ENCODE results near the gene PPP2R2C.

PPP2R2C gene

DNA sequence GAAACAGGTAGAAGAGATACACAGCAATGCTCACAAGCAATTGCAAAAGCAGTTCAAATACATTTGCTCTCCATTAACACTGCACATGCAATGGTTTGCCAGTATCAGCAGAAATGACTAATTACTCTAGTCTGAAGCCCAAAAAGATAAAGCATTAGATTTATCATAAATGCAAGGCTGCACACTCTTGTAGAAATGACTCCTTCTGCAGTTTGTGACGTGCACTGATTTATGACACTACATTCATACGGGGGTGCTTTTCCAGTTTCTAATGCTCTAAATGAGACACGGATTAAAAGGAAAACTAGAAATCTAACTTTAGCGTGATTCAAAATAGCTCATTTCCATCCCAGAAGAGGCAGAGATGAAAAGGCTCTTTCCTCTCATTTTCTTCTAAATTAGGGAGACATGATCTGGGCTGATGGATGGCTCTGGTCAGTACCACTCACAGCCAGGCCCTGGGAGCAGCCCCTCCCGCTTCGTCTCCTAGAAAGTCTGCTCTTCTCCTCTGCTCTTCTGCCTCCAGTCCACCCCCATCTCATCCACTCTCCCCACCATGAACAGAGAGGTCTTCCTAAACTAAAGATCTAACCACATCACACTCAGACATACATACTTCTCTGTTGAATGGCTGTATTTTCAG lies 33.2 kb downstream of the PPP2R2C start:
- H3K9me3 ChIP-seq (ENCODE audit: control insufficient read depth, insufficient read depth, low read depth, low read length): no peaks in the 10 kb centered on the region
- no peaks in the 10 kb centered on the region for H3K36me3 ChIP-seq (ENCODE audit: control insufficient read depth in 2 of 2, insufficient read depth in 1 of 2, low read length in 2 of 2)
- CTCF ChIA-PET: no interaction called here
- TF ChIP-seq ZNF596 (tag by site-specific recombination; IDR thresholded peaks at IDR 0.05) (no peak), ZNF23 (tag by site-specific recombination; IDR thresholded peaks at IDR 0.05; ENCODE audit: borderline replicate concordance) (no peak), ZNF830 (tag by site-specific recombination; IDR thresholded peaks at IDR 0.05; ENCODE audit: low read depth) (no peak), ZBTB1 (tag by site-specific recombination; IDR thresholded peaks at IDR 0.05) (no peak), ZNF514 (tag by site-specific recombination; IDR thresholded peaks at IDR 0.05) (no peak), ZNF560 (tag by site-specific recombination; IDR thresholded peaks at IDR 0.05; ENCODE audit: borderline replicate concordance) (no peak), ZNF114 (tag by site-specific recombination; IDR thresholded peaks at IDR 0.05) (no peak), ZNF362 (tag by site-specific recombination; IDR thresholded peaks at IDR 0.05) (no peak), ZNF24 (tag by site-specific recombination; IDR thresholded peaks at IDR 0.05) (no peak), ZNF146 (tag by site-specific recombination; IDR thresholded peaks at IDR 0.05) (no peak), ZBTB11 (tag by site-specific recombination; conservative IDR thresholded peaks at IDR 0.05; ENCODE audit: low read depth) (no peak), ZSCAN30 (tag by site-specific recombination; IDR thresholded peaks at IDR 0.05) (no peak), ZNF501 (tag by site-specific recombination; IDR thresholded peaks at IDR 0.05) (no peak), ZNF280D (tag by site-specific recombination; IDR thresholded peaks at IDR 0.05) (no peak), ZNF585B (tag by site-specific recombination; IDR thresholded peaks at IDR 0.05) (no peak), ZNF544 (tag by site-specific recombination; IDR thresholded peaks at IDR 0.05) (no peak), PRDM1 (tag by site-specific recombination; IDR thresholded peaks at IDR 0.05) (no peak), ZNF274 (IDR thresholded peaks at IDR 0.05; ENCODE audit: low read length) (no peak), ZNF274 (tag by site-specific recombination; IDR thresholded peaks at IDR 0.05; ENCODE audit: borderline replicate concordance) (no peak)
- TF ChIP-seq, protein P1, sequence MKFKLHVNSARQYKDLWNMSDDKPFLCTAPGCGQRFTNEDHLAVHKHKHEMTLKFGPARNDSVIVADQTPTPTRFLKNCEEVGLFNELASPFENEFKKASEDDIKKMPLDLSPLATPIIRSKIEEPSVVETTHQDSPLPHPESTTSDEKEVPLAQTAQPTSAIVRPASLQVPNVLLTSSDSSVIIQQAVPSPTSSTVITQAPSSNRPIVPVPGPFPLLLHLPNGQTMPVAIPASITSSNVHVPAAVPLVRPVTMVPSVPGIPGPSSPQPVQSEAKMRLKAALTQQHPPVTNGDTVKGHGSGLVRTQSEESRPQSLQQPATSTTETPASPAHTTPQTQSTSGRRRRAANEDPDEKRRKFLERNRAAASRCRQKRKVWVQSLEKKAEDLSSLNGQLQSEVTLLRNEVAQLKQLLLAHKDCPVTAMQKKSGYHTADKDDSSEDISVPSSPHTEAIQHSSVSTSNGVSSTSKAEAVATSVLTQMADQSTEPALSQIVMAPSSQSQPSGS (tag by site-specific recombination; IDR thresholded peaks at IDR 0.05; ENCODE audit: low read depth): no peak
- TF ChIP-seq, protein P2, sequence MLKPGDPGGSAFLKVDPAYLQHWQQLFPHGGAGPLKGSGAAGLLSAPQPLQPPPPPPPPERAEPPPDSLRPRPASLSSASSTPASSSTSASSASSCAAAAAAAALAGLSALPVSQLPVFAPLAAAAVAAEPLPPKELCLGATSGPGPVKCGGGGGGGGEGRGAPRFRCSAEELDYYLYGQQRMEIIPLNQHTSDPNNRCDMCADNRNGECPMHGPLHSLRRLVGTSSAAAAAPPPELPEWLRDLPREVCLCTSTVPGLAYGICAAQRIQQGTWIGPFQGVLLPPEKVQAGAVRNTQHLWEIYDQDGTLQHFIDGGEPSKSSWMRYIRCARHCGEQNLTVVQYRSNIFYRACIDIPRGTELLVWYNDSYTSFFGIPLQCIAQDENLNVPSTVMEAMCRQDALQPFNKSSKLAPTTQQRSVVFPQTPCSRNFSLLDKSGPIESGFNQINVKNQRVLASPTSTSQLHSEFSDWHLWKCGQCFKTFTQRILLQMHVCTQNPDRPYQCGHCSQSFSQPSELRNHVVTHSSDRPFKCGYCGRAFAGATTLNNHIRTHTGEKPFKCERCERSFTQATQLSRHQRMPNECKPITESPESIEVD (tag by site-specific recombination; IDR thresholded peaks at IDR 0.05): no peak
- POLR2A ChIA-PET: no interaction called here
- no peak overlapping the region for H3K4me3 ChIP-seq (ENCODE audit: low read depth, low read length)
- H3K27ac ChIP-seq (ENCODE audit: extremely low read depth, low read depth, low read length): no peak overlapping the region
- no peaks in the 10 kb centered on the region for H3K4me1 ChIP-seq (ENCODE audit: control insufficient read depth, insufficient read depth, low read length)
